PC-9 (cell line): ENCODE results near the gene PCNX1.

Experiments
- CTCF ChIP-seq: fragments of 200-600 bp; sonication (generic); conservative IDR thresholded peaks from 2 replicates; pipeline ENCODE4 v1.6.1; 2017; ENCODE audit warnings: mixed run types, antibody characterized with exemption, mild to moderate bottlenecking, moderate library complexity
- EZH2 ChIP-seq: fragments of 200-600 bp; sonication (generic); IDR thresholded peaks from 2 replicates; pipeline ENCODE4 v1.8.0; 2017; ENCODE audit warnings: antibody characterized with exemption, low read depth

DNA sequence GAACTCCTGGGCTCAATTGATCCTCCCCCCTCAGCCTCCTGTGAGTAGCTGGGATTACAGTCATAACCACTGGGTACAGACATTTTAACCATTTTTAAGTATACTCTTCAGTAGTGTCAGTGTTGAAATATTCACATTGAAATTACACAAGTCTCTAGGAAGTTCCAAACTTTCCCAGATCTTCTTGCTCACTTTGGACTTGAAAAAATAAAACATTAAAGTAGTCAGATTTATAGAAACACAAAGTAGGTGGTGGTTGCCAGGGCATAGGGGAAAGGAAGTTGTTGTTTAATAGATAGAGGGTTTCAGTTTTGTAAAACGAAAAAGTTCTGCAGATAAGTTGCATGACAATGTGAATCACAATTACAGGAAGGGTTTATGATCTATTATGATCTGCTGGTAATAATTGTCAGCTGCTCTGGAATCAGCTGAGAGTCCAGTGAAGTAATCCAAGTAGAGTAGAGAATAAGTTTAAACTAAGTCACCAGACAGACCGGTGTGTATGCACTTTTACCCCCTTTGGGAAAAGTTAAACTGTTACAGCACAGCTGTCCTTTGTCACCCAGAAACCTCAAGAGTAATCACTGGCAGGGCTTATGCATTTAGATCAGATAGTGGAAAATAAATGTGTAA lies 27.4 kb downstream of the PCNX1 start:
- no peak for TF ChIP-seq CTCF
- no peak for TF ChIP-seq EZH2
